HL-60 (cell line): Measurements from ENCODE around the gene ZNF319.

Source experiments
- GABPA ChIP-seq: IDR thresholded peaks from 2 replicates; pipeline ENCODE4 v1.6.1; 2012; ENCODE audit warnings: low read depth
- POLR2AphosphoS5 ChIP-seq: IDR thresholded peaks from 2 replicates; pipeline ENCODE4 v1.6.1; 2012; ENCODE audit warnings: low read depth
- TF ChIP-seq, protein P1 (sequence below): IDR thresholded peaks from one replicate; pipeline ENCODE4 v1.5.1; 2011; ENCODE audit warnings: low read length, control low read depth, inconsistent platforms; ENCODE audit not compliant: insufficient read depth
- TF ChIP-seq, protein P2 (sequence below): IDR thresholded peaks from 2 replicates; pipeline ENCODE4 v1.6.1; 2012; ENCODE audit warnings: low read depth; ENCODE audit not compliant: insufficient replicate concordance

DNA sequence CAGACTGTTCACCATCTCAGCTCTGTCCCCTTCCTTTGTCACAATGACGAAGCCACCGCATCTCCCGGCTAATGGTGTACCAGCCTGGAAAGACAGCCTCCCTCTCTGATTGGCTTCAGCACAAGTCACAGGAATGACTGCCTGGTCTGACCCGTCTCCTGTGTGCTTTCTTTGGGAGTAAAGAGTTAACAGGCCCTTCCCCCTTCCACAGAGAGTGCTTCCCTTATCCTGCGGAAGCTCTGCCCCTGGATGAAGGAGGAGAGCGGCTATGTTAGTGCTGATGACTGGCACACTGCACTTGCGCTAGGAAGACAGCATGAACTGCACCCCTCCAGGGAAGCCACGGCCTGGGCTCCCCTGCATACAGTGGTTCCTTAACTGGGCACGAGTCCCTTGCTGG is 12.0 kb upstream of the ZNF319 start:
- TF ChIP-seq, protein P1, sequence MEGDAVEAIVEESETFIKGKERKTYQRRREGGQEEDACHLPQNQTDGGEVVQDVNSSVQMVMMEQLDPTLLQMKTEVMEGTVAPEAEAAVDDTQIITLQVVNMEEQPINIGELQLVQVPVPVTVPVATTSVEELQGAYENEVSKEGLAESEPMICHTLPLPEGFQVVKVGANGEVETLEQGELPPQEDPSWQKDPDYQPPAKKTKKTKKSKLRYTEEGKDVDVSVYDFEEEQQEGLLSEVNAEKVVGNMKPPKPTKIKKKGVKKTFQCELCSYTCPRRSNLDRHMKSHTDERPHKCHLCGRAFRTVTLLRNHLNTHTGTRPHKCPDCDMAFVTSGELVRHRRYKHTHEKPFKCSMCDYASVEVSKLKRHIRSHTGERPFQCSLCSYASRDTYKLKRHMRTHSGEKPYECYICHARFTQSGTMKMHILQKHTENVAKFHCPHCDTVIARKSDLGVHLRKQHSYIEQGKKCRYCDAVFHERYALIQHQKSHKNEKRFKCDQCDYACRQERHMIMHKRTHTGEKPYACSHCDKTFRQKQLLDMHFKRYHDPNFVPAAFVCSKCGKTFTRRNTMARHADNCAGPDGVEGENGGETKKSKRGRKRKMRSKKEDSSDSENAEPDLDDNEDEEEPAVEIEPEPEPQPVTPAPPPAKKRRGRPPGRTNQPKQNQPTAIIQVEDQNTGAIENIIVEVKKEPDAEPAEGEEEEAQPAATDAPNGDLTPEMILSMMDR = no peak
- TF ChIP-seq GABPA = no peak
- TF ChIP-seq, protein P2, sequence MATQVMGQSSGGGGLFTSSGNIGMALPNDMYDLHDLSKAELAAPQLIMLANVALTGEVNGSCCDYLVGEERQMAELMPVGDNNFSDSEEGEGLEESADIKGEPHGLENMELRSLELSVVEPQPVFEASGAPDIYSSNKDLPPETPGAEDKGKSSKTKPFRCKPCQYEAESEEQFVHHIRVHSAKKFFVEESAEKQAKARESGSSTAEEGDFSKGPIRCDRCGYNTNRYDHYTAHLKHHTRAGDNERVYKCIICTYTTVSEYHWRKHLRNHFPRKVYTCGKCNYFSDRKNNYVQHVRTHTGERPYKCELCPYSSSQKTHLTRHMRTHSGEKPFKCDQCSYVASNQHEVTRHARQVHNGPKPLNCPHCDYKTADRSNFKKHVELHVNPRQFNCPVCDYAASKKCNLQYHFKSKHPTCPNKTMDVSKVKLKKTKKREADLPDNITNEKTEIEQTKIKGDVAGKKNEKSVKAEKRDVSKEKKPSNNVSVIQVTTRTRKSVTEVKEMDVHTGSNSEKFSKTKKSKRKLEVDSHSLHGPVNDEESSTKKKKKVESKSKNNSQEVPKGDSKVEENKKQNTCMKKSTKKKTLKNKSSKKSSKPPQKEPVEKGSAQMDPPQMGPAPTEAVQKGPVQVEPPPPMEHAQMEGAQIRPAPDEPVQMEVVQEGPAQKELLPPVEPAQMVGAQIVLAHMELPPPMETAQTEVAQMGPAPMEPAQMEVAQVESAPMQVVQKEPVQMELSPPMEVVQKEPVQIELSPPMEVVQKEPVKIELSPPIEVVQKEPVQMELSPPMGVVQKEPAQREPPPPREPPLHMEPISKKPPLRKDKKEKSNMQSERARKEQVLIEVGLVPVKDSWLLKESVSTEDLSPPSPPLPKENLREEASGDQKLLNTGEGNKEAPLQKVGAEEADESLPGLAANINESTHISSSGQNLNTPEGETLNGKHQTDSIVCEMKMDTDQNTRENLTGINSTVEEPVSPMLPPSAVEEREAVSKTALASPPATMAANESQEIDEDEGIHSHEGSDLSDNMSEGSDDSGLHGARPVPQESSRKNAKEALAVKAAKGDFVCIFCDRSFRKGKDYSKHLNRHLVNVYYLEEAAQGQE = no peak
- TF ChIP-seq POLR2AphosphoS5 = no peak
